Epithelial cell of proximal tubule (primary cell): ENCODE results near the gene HOXB6. TPM values are rescaled to one million over a fixed set of nuclear protein-coding genes. Genes with fewer than 3 reads are reported as not detected.
A peak's percentile ranks its signal among the peaks of the same experiment; 100 is the strongest.

ENCODE experiments used
- DNase-seq: peaks from one replicate; pipeline ENCODE4 v3.0.0-alpha.2; 2011; ENCODE audit warnings: low read depth
- H3K4me3 ChIP-seq: 2 replicates; pipeline ENCODE4 v1.5.1; 2011; ENCODE audit warnings: low read depth, mild to moderate bottlenecking, low read length
- total RNA-seq: library from RNA; depleted of rRNA; stranded (reverse); fragments of >200 nt; gene quantifications from 2 replicates; pipeline ENCODE4 v1.2.3, GENCODE V29; 2015
- TF ChIP-seq, protein P1 (sequence below): conservative IDR thresholded peaks from 2 replicates; pipeline ENCODE4 v1.5.1; 2012; ENCODE audit warnings: low read depth, mild to moderate bottlenecking, low read length

The HOXB6 gene
- total RNA-seq, 1 donor from 2014 or later, result 55.6 TPM

DNA sequence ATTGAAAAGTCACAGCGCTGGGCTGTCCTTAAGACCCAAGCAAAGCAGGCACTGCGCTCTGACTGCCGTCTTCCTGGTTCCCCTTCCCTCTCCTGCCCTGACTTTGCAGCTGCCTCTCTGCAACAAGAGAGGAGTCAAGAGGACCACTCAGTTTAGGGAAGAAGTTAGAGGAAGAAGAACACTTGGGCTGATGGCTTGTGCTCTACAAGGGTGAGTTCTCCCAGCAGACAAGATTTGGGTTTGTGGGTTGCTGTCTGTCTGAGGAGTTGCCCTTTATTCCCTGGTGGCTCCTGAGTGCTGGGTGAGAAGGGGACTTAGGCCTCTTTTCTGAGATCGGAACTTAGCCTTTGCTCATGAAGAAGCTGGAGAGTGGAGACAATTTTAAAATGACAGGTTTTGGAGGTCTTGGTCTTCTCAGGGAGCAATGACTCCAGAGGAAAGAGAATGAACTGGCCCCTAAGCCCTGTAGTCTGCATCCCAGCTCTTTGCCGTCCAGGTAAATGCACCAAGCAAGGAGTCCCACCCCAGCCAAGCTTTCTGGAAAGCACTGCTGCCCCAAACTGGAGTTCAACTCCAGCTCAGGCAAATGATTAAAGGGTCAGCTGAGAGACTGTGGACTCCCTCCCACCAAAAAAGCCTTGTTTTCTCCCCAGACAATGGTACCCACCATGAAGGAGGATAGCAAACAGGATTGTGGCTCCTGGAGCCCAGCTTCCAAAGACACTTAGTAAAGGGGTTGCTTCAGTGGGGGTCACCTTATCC lies 24.0 kb upstream of the HOXB6 start:
- TF ChIP-seq, protein P1, sequence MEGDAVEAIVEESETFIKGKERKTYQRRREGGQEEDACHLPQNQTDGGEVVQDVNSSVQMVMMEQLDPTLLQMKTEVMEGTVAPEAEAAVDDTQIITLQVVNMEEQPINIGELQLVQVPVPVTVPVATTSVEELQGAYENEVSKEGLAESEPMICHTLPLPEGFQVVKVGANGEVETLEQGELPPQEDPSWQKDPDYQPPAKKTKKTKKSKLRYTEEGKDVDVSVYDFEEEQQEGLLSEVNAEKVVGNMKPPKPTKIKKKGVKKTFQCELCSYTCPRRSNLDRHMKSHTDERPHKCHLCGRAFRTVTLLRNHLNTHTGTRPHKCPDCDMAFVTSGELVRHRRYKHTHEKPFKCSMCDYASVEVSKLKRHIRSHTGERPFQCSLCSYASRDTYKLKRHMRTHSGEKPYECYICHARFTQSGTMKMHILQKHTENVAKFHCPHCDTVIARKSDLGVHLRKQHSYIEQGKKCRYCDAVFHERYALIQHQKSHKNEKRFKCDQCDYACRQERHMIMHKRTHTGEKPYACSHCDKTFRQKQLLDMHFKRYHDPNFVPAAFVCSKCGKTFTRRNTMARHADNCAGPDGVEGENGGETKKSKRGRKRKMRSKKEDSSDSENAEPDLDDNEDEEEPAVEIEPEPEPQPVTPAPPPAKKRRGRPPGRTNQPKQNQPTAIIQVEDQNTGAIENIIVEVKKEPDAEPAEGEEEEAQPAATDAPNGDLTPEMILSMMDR, result no peak
- DNase-seq, result no peak
- no peak overlapping the region for H3K4me3 ChIP-seq

DNA sequence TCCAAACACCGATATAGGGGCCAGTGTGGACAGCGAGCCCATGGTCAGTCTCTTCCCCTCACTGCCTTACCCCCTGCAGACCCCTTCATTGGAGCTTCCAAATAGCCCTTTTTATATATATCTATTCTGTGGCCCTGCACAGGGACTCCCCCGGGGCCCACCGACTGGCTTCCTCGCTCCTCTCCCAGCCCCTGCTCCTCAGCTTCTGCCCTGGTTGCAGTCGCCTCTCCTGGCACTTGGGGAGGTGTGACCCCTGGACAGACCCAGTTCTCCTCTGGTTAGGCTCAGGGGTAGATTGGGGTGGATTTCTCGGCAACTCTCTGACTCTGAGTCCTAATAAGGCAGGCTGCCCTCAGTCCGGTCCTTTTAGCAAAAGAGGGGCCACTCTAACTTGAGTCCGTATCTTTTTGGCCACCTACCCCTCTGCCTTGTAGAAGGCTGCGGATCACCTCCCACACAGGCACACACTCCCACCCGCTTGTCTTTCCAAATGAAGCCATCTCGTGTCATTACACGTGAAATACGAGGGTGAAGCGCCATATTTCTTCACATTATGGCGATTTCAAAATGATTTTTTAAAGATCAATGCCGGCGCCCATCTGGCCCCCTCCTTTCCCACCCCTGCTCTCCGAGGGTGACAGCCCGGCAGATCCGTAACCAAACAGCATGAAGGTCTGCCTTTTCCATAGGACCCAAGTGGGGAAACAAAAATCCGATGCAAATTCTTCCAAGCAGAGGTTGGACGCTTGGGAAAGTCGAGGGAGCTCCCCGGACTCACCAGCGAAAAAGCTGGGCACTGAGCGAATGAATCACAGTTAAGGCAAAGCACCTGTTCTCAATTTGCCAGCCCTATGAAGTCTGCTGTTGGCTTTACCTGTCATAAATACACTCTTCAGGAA lies 23.1 kb upstream of the HOXB6 start:
- DNase-seq, result no peak
- TF ChIP-seq, protein P1, result no peak

GRCh38 chr17:48627118-48627597 lies 22.4 kb upstream of the HOXB6 start:
- TF ChIP-seq, protein P1, result no peak
- peak overlapping the region; percentile 82 for H3K4me3 ChIP-seq

More for the DNA sequence above, 23.1 kb upstream of the HOXB6 start:
- H3K4me3 ChIP-seq, result no peak overlapping the region

GRCh38 chr17:48626245-48627117 lies 21.7 kb upstream of the HOXB6 start, which contains the start of gene HOXB9:
Gene HOXB9 (minus strand): TSS chr17:48626358. CDS start chr17:48626269, 89 bp downstream.
- TF ChIP-seq, protein P1, result no peak
- DNase-seq, result no peak
- H3K4me3 ChIP-seq, result peak within 1 kb of the TSS; percentile 82

More at GRCh38 chr17:48627118-48627597, 22.4 kb upstream of the HOXB6 start:
- no peak for DNase-seq

- H3K4me3 ChIP-seq, result peak overlapping the region; percentile 82
- DNase-seq, result no peak
- TF ChIP-seq, protein P1, result no peak
These were observed 20.9 kb upstream of the HOXB6 start for GRCh38 chr17:48625495-48626244.
